Raji (cell line): Measurements from ENCODE around the gene NIN.

Experiments used
- POLR2A ChIP-seq: IDR thresholded peaks from 2 replicates; pipeline ENCODE4 v1.6.1; 2011; ENCODE audit warnings: low read depth, low read length, control low read depth; ENCODE audit not compliant: insufficient read depth

Gene NIN

GRCh38 chr14:50846226-50846880, 15.4 kb upstream of the NIN start:
- TF ChIP-seq POLR2A = no peak

- TF ChIP-seq POLR2A = no peak
Observed at GRCh38 chr14:50845166-50845565, 14.2 kb upstream of the NIN start.

GRCh38 chr14:50844391-50844790, 13.4 kb upstream of the NIN start:
- TF ChIP-seq POLR2A = no peak

- TF ChIP-seq POLR2A = no peak
Observed at GRCh38 chr14:50839691-50840090, 8.7 kb upstream of the NIN start.

- no peak for TF ChIP-seq POLR2A
Observed at GRCh38 chr14:50839048-50839447, 8.1 kb upstream of the NIN start.

- TF ChIP-seq POLR2A = no peak
Observed at GRCh38 chr14:50837850-50838470, 7.0 kb upstream of the NIN start.

- no peak for TF ChIP-seq POLR2A
Observed at GRCh38 chr14:50837271-50837670, 6.3 kb upstream of the NIN start.

GRCh38 chr14:50836515-50836914, 5.6 kb upstream of the NIN start:
- TF ChIP-seq POLR2A = no peak

GRCh38 chr14:50835280-50835679, 4.3 kb upstream of the NIN start:
- TF ChIP-seq POLR2A = no peak

- TF ChIP-seq POLR2A = no peak
Observed at GRCh38 chr14:50834802-50835276, 3.9 kb upstream of the NIN start.

GRCh38 chr14:50832935-50833630, 2.1 kb upstream of the NIN start:
- no peak for TF ChIP-seq POLR2A

- no peak for TF ChIP-seq POLR2A
Observed at GRCh38 chr14:50831726-50832168, 785 bp upstream of the NIN start.

GRCh38 chr14:50830044-50830931, 674 bp downstream of the NIN start:
- TF ChIP-seq POLR2A = peak; percentile 13; the same call in 1 of the 2 replicates

- no peak for TF ChIP-seq POLR2A
Observed at GRCh38 chr14:50829489-50830043, 1.4 kb downstream of the NIN start.

- TF ChIP-seq POLR2A = no peak
Observed at GRCh38 chr14:50828721-50829488, 2.1 kb downstream of the NIN start.

- TF ChIP-seq POLR2A = no peak
Observed at GRCh38 chr14:50826681-50827080, 4.3 kb downstream of the NIN start.
